Lung microvascular endothelial cell (primary cell): ENCODE measurements around the gene PHC3. TPM values are rescaled to one million over a fixed set of nuclear protein-coding genes. Genes with fewer than 3 reads are reported as not detected.
"Not testable (repeated sequence)": the region's sequence is repeated elsewhere in the genome, so short reads cannot be mapped to it uniquely, and the experiment has no call there.

Experiments
- DNase-seq, 2 donors: peaks; one replicate each; pipeline versions ENCODE4 v3.0.0 to v3.0.0-alpha.2; 2010; ENCODE audit warnings: low read depth in 2 of 2
- total RNA-seq: library from RNA; depleted of rRNA; stranded (reverse); fragments of >200 nt; gene quantifications from 2 replicates; pipeline ENCODE4 v1.2.1, GENCODE V29; 2014

Gene PHC3
- total RNA-seq, 1 donor from 2014 or later: 15.3 TPM

DNA sequence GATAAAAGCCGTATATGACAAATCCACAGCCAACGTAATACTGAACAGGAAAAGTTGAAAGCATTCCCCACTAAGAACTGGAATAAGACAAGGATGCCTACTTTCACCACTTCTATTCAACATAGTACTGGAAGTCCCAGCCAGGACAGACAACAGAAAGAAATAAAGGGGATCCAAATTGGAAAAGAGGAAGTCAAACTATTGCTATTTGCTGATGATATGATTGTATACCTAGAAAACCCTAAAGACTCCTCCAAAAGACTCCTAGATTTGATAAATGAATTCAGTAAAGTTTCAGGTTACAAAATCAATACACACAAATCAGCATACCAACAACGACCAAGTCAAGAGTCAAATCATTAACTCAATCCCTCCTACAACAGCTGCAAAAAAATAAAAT lies 14.2 kb upstream of the PHC3 start:
- not testable (repeated sequence) for DNase-seq

DNA sequence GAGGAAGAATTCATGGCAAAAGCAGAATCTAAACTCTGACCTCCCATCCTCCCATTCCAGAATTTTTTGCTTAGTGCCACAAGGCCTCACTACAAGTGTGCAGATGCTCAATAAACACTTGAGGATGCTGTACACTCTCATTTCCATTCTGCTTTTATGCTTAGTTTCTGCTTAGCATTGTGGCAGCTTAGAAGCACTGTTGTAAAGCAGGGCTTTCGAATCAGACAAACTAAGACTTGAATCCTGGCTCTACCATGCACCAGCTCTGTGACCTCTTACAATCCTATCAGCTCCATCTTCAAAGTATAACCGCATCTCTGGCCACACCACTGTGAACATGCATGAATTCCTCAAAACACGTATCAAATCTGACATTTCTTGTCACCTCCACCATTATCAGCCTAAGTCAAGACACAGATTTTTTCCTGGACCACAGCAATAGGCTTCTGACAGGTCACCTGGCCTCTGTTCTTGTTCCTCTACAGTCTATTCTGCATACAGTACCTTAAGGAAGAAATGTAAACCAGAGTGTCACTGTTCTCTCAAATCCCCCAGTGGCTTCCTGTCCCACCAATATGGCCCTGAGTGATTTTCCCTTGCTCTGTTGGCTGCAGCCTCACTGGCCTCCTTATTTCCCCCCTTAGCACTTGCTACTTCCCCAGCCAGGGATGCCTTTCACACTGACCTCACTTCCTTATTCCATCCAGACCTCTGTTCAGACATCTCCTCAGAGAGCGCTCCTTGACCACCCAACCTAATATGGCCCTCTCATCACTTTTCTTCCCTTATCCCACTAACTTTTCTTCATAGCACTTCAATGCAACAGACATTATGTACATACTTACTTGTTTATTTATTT lies 8.1 kb upstream of the PHC3 start:
- no peak for DNase-seq

DNA sequence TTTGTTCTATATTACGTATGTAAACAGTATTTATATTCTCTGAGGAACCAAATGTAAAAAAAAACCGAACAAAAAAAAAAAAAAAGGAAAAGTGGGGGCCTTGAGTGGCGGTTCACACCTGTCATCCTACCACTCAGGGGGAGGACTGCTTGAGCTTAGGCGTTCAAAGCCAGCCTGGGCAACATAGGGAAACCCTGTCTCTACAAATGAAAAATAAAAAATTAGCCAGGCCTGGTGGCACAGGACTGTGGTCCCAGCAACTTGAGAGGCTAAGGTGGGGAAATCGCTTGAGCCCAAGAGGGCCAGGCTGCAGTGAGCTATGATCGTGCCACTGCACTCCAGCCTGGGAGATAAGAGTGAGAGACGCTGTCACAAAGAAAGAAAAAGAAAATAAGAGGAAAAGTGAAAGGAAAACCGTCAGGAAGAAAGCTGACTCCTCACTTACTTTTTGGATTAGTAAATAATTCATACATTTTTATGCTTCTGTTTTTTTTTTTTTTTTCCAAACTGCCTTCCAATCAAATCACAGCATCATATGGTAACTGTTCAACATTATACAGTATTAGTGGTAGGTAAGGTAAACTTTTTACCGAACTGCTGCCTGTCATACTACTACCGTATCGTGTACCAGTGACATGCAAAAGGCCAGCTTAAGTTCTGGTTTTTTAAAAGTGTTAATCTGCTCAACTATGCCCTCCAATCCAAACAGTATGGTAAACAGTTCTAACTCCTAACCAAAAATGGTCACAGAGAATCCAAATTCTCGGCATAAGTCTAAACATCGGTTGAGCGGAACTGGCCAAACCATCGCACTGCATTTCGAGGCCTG lies 1.2 kb downstream of the PHC3 start:
- DNase-seq: peak in 1 of 2 donors; percentile 28

DNA sequence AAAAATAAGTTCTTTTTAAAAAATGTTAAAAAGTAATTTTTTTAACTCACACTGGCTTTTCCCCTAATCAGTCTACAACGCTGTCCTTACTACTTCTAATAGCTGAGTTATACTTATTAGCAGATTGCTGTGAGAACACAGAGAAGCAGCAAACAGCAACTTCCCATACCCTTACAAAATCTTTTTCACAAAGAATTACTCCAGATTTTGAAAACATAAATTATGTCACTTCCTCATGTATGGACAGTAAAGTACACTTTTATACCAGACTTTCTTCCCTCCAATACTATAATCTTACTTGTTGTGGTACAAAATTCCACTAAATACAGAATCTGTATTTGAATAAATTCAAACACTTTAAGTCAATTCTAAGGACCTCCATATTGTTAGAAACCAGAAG lies 2.1 kb downstream of the PHC3 start:
- no peak for DNase-seq

DNA sequence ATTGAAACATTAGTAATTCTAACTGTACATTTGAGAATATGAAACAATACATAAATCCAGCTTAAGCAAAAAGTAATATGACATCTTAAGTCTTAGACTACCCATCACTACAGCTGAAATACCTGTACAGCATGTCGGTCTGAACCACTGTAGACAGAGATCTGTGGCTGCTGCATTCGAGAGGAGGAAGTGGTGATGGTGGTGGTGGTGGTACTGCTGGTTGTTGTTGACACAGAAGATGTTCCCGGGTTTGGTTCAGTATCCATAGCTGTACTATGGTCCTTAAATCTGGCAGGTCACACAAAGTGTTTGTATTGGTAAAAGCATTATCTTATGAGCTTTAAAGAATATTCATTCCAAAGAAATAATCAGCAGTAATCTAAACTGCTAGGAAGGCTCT lies 2.9 kb downstream of the PHC3 start:
- no peak for DNase-seq

DNA sequence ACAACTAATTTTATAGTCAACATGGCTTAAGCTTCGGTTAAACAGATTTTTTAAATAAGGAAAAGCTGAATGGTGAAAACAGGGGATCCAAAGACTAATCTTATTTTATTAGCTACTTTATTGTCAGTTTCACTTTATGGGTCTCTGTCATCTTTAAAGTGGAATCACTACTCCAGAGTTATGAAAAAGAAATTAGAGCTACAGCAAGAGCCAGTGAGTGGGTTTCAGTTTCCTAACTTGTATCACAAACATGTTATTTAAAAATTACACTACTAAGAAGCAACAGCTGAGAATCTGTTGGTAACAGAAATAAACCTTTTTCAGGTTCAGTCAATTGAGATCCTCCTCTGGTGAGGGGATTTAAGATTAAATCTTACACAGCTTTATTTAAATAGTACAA lies 10.0 kb downstream of the PHC3 start:
- DNase-seq: no peak

DNA sequence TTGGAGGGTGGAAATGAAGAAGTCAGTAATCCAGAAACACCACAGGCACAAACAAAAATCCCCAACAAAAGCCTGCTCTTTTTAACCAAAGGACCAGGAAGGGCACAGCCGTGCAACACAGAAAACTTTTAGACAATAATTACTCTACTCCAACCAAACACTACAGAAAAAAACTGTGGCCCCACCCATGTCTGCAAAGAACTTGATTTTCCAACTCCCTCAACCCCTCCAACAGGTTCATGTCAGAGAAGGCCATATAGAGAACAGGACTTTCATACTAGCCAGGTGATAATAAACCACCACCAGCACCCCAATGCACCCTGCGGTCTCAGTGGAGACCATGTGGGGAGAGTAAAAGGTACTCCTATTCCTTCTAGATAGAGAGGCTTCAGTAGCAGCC lies 16.8 kb downstream of the PHC3 start:
- DNase-seq: no peak

DNA sequence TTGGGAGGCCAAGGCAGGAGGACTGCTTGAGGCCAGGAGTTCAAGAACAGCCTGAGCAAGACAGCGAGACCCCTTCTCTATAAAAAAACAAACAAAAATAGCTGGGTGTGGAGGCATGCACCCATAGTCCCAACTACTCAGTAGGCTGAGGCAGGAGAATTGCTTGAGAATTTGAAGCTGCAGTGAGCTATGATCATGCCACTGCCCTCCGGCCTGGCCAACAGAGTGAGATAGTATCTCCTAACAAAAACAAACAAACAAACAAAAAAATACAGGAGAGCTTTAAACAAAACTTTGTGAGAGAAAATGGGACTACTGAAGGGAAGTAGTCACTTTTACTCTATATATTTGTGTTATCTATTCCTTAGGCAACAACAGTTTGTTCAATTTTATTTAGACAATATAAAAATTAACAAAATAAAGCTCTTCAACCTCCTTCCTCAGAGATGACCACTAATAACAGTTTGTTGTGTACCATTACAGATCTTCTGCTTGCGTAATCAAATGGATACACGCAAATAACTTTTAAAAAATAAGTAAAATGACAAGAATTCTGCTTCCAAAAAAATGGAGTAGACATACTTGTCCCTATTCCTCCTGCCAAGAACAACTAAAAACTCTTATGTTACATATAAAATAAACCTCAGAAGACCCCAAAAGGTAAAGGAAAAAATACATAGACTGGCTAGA lies 17.4 kb downstream of the PHC3 start:
- DNase-seq: no peak

DNA sequence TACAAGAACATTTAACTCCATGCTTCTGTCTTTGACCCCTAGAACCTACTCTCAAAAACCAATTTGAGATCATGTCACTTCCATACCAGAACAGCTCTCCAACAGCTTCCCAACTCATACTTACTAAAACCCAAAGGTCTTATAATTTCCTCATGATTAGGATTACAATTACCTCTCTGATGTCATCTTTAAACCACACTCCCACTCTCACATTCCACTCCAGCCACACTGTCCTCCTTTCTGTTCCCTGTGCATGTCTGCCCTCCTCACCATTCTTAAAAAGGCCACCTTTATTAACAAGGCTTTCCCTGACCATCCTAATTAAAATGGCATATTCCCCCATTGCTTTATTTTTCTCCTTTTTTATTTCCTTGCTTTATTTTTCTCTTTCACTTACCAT lies 18.9 kb downstream of the PHC3 start:
- DNase-seq: no peak

DNA sequence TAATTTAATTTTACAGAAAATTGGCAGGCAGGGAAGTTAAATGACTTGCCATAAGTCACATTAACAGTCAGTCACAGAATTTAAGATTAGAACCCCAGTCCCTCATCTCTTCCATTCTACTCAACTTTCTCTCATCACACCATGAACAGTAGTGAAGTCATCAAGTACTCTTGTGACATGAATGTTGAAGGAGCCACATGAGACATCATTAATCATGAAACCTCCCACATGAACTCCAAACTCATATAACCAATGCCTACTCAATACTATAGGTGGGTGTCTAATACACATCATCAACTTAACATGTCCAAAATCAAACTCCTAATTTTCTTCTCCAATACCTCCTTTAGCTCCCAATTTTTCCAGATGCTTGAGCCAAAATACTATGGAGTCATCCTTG lies 19.5 kb downstream of the PHC3 start:
- DNase-seq: no peak

DNA sequence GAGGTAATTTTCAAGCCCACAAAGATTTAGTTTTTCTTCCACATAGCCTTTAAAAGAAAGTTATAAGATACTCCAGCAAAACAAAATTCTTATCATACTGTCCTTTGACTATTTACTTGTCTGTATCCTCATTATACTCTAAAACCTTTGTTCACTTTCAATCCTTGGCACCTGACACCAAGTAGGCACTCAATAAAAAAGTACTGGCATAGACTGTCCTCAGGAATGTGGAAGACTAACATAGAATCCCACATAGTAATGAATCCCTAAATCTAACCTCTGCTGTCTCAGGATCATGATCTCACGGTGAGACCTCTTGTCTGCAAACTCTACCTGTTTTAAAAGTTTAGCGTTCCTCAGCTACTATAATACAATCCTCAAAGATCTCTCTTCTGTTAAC lies 21.6 kb downstream of the PHC3 start:
- no peak for DNase-seq

DNA sequence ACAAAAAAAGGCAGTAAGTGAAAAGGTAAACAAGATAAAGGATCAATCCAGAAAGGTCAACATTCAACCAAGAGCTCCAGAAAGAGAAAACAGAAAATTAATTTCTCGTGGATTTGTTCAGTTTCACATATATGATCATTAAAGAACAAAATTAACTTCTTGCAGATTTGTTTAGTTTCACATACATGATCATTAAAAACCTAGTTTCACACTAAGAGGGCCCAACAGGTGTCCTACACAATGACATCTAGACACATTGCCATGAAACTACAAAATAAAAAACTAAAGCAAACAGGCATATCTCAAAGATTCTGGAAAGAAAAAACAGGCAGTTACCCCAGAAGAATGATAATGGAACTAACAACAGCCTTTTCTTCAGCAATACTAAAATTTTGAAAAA lies 22.1 kb downstream of the PHC3 start:
- no peak for DNase-seq

DNA sequence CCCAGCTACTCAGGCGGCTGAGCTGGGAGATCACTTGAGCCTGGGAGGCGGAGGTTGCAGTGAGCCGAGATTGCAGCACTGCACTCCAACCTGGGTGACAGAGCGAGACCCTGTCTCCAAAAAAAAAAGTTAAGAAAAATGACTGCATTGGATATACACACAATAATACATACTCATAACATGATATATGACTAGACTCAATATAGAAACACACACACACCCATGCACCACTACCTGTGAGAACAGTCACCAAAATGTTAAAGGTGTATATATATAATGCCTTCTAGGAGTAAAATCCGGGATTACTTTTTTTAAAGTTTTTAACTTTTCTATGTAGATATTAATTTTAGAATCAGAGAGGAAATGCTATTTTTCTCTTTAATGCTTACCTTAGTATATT lies 25.9 kb downstream of the PHC3 start:
- DNase-seq: no peak

DNA sequence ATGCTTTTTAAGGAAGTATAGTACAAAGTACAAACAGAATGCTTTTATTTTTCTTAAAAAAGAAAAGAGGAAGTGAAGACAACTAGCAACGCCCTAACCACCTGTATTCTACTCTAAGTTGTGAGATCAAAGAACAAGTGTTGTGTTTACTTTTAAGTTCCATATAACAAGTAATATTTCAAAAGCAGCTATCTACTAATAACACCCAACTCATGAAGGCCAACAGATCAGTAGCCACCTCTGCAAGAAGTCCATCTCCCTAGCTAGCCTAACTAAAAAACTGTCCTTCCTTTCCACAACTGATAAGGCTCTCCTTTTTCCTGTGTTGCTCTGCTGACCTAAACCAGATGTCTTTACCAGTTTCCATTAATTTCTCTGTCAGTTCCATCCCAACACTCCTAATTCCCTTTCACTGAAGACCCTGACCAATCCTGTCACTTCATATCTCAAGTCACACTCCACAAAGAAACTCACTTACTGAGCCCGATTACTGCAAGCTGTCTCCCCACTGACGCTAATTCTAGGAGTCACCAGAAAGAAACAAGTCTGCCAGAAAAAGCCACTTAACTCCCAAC lies 26.9 kb downstream of the PHC3 start:
- no peak for DNase-seq

DNA sequence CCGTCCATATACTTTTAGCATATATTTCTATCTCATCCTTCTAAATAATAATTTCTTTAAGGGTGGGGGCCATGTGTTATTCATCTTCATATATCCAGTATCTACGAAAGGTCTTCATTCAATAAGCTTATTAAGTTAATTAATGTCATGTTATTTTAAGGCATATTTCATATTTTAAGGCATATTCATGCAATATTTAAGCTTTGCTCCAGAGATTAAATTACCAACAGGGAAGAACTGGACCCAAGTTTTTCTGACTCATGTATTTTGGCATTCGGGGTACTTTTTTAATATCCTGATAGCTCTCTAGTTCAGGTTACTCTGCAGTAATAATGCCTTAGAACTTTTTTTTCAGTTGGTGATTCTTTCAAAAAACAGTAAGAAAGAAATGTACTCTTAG lies 27.4 kb downstream of the PHC3 start:
- no peak for DNase-seq

DNA sequence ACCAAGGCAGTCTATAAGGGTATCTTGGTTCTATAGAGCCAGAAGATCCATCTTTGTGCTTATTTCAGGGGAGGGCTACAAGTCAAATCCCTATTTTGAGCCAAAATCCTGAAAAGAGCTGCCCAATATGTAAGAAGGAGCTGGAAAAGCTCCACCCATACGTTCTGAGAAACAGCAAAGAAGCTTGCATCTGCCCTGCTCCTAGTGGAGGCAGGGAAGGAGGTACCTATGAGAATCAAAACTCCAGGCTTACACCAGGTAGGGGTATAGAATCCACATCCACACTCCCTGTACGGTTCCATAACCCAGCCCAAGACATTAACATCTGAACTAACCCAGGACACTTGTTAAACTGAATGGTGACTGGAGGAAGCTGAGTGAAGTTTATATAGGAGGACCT lies 30.0 kb downstream of the PHC3 start:
- DNase-seq: no peak

DNA sequence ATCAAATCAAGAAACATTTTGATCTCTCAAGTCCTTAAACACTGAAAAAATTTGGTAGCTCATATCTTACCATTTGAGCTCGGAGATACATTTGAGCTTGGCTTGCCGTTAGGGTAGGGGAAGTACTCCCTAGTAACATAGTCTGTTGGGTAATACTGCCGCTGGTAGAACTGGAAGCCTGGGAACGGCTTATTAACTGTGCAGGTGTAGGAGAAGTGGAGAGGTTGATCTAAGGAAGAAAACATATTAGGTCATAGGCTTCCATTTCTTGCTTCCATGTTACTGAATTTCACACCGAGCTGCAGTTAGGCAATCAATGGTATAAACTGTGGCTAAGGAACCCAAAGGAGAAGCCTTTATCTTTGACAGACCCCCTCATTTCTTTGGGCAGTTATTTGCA lies 32.5 kb downstream of the PHC3 start:
- DNase-seq: no peak

DNA sequence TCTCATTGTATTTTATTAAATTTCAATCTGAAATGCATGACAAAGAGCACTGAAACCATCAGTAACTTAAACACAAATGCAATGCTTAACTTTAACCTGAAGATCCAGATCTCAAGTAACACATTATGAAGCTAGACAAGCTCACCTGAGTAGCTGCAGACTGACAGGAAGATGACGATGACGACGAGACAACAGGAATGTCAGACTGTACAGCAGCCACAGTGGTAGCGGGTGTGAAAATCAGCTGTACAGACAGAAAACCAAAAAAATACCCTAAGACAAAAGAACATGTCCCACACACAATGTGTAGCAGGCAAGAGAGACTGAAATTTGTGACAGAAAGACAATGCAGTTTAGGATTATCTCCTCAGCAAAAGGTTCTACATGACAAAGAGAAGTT lies 36.3 kb downstream of the PHC3 start:
- no peak for DNase-seq

DNA sequence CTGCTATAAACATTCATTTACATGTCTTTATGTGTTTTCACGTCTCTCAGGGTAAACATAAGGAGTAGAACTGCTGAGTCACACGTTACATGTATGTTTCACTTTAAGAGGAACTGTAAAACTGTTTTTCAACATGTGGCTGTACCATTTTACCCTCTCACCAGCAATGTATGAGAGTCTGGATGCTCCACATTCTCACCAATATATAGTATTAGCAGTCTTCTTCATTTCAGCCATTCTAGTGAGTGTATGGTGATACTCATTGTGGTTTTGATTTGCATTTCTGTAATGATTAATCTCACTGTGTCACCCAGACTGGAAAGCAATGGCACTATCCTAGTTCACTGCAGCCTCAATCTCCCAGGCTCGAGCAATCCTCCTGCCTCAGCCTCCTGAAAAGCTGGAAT lies 37.1 kb downstream of the PHC3 start:
- DNase-seq: no peak

DNA sequence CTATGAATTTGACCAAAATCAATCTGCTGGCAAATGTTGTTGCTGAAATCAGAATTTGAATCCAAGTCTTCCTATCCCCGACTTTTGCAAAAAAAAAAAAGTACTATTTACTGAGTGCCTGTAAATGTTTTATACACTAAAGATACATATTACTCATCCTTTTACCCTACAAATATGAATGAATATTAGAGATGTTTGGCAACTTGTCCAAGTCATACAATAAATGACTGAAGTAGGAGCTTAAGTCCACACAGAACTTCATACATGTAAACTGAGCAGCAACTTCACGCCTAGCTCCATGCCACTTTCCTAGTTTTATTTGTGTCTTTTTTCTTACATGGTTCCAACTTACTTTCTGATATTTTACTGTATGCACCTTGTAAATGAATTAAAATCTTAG lies 39.2 kb downstream of the PHC3 start:
- DNase-seq: no peak

DNA sequence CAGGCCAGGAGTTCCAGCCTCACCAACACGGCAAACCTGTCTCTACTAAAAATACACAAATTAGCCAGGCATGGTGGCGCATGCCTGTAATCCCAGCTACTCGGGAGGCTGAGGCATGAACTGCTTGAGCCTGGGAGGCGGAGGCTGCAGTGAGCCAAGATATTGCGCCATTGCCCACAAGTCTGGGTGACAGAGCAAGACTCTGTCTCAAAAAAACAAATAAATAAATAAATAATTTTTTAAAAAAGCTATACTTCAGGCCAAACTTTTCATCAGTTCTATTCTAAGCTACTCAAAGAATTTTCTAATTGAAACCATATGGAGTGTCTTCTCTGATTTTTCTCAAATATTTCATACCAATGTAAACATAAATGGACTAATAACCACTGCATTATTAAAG lies 43.5 kb downstream of the PHC3 start:
- DNase-seq: no peak

DNA sequence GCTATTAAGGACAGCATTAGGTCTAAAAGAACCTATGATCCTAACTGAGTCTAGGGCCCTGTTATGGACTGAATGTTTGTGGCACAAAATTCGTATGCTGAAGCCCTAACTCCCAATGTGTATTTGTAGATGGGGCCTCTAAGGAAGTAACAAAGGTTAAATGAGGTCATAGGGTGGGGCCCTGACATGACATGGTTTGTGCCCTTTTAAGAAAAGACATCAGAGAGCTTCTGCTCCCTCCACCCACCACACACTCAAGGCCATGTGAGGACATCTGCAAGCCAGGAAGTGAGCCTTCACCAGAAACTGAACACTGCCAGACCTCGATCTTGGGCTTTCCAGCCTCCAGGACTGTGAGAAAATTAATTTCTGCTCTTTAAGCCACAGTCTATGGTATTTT lies 49.2 kb downstream of the PHC3 start:
- DNase-seq: peak in 1 of 2 donors; percentile 6
